ENCODE data around the gene LIMK1. TPM values are rescaled to one million over a fixed set of nuclear protein-coding genes. Genes with fewer than 3 reads are reported as not detected.
"Not testable (repeated sequence)": the region's sequence is repeated elsewhere in the genome, so short reads cannot be mapped to it uniquely, and the experiment has no call there.

The LIMK1 gene
- total RNA-seq, 1 experiment from 2014 or later: 26.9 TPM

DNA sequence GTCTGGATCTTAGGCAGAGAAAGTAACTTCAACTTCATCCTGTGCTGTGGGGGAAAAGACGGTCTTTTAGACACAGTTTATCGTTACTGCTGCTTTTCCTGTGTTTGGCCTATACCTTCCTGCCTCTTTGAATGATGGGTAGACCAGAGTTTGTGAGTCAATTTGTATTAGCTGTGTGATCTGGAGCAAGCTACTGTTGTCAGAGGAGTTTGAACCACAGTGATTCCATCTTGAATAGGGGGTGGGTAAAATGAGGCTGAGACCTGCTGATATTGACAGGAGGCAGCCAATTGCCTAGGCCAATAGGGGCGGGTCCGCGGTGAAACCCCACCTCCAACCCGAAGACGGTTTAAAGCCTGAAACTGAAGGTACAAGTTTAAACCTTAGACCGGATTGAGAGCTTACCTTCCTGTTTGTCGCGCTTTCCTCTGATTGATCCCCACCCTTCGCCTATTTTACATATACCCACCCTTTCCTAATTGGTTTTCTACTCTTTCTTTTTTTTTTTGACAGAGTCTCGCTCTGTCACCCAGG lies 54.8 kb downstream of the LIMK1 start:
- Histone ChIP-seq H3K36me3 (no peaks in the 10 kb centered on the region), H3K4me3 (no peak overlapping the region), H3K27me3 (no peaks in the 10 kb centered on the region), H3K9me3 (no peaks in the 10 kb centered on the region)
- DNase-seq: no peak

- H3K27me3 ChIP-seq: no peaks in the 10 kb centered on the region
- no peak for DNase-seq
- no peaks in the 10 kb centered on the region for H3K9me3 ChIP-seq
- no peak overlapping the region for H3K4me3 ChIP-seq
- no peaks in the 10 kb centered on the region for H3K36me3 ChIP-seq
Measured at GRCh38 chr7:74138945-74139843, 55.6 kb downstream of the LIMK1 start.

GRCh38 chr7:74141705-74142104 lies 58.1 kb downstream of the LIMK1 start:
- Histone ChIP-seq H3K4me3 (no peak overlapping the region), H3K27me3 (no peaks in the 10 kb centered on the region), H3K36me3 (no peaks in the 10 kb centered on the region), H3K9me3 (no peaks in the 10 kb centered on the region)
- DNase-seq: no peak

DNA sequence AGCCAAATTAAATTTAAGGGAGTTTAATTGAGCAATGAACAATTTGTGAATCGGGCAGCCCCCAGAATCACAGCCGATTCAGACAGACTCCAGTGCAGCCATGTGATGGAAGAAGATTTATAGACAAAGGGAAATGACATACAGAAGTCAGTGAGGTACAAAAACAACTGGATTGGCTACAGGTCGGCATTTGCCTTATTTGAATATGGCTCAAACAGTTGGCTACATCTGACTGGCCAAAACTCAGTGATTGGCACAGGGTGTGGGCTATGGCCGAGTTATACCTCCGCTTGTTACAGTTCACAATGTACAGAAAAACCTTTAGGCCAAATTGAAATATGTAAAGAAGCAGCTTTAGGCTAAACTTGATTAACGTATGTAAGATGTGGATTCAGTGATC lies 59.8 kb downstream of the LIMK1 start:
- H3K27me3 ChIP-seq: no peaks in the 10 kb centered on the region
- H3K4me3 ChIP-seq: no peak overlapping the region
- no peaks in the 10 kb centered on the region for H3K36me3 ChIP-seq
- H3K9me3 ChIP-seq: no peaks in the 10 kb centered on the region
- DNase-seq: no peak

DNA sequence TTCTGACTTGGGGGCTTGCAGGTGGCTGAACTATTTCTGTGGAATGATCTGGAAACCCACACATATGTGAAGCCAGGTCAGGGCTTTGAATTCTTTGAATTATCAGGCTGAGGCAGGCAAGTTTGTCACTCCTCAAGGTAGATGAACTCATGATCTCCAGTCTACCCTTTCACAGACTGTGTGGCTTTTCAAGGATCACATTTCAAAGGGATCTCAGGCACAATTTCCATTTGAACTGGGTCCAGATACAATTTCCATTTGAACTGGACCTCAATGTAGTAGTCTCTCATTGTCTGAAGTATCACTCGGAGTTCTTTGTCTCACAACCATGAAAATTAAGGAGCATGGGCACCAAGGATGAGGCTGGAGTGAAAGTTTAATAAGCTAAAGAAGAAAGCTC lies 64.9 kb downstream of the LIMK1 start:
- no peak for DNase-seq
- Histone ChIP-seq H3K9me3 (no peaks in the 10 kb centered on the region), H3K36me3 (no peaks in the 10 kb centered on the region), H3K4me3 (no peak overlapping the region), H3K27me3 (no peaks in the 10 kb centered on the region)

DNA sequence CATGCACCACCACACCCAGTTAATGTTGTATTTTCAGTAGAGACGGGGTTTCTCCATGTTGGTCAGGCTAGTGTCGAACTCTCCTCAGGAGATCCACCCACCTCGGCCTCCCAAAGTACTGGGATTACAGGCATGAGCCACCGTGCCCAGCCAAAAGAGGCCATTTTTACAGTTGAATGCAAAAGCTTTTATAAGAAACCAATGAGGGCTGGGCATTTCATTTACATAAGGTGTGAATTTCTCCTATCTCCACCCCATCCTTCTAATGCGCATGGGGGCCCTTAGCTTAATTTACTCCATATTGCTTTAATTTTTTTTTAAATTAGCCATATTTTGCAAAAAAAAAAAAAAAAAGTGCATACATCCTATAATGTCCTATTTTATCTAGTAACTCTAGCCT lies 65.5 kb downstream of the LIMK1 start:
- no peaks in the 10 kb centered on the region for H3K36me3 ChIP-seq
- no peaks in the 10 kb centered on the region for H3K9me3 ChIP-seq
- no peak for DNase-seq
- no peaks in the 10 kb centered on the region for H3K27me3 ChIP-seq
- no peak overlapping the region for H3K4me3 ChIP-seq

DNA sequence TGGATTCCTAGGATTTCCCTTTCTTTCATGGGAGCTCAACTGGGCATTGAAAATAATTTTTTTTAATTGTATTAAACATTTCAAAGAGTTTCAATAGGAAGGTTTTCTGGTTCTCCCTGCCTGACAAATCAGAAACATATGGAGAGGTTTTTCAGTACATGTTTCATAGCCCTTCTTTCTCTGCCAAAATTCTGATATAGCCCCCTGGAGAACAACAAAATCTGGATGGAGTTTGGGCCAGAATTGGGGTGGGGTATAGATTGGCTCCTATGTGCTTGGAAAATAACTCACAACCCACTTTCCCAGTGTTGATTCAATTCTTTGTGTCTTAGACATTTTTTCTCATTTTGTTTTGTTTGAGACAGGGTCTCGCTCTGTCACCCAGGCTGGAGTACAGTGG lies 66.0 kb downstream of the LIMK1 start:
- Histone ChIP-seq H3K27me3 (no peaks in the 10 kb centered on the region), H3K36me3 (no peaks in the 10 kb centered on the region)
- DNase-seq: no peak

DNA sequence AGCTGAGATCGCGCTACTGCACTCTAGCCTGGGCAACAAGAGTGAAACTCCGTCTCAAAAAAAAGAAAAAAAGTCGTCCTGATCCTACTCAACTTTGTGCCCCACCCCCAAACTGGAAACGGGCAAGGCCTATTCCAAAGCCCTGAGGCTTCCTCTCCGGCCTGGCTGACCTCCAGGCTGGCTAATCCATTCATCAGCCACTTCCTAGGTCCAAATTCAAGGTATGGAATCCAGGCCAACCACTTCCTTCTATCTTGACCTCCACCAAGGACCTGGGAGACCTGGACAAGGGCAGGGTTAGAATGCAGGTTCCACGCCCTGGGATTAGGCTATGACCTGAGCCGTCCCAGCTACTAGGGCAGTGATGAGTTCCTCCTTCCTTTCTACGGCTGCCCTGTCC lies 70.1 kb downstream of the LIMK1 start:
- no peaks in the 10 kb centered on the region for H3K9me3 ChIP-seq
- H3K27me3 ChIP-seq: no peaks in the 10 kb centered on the region
- H3K4me3 ChIP-seq: no peak overlapping the region
- no peaks in the 10 kb centered on the region for H3K36me3 ChIP-seq
- DNase-seq: peak; percentile 8

More for the DNA sequence above, 66.0 kb downstream of the LIMK1 start:
- Histone ChIP-seq H3K9me3 (no peaks in the 10 kb centered on the region), H3K4me3 (no peak overlapping the region)

- H3K4me3 ChIP-seq: no peak overlapping the region
- no peak for DNase-seq
- H3K27me3 ChIP-seq: no peaks in the 10 kb centered on the region
- H3K36me3 ChIP-seq: no peaks in the 10 kb centered on the region
- no peaks in the 10 kb centered on the region for H3K9me3 ChIP-seq
Measured at GRCh38 chr7:74155810-74156395, 72.3 kb downstream of the LIMK1 start.

DNA sequence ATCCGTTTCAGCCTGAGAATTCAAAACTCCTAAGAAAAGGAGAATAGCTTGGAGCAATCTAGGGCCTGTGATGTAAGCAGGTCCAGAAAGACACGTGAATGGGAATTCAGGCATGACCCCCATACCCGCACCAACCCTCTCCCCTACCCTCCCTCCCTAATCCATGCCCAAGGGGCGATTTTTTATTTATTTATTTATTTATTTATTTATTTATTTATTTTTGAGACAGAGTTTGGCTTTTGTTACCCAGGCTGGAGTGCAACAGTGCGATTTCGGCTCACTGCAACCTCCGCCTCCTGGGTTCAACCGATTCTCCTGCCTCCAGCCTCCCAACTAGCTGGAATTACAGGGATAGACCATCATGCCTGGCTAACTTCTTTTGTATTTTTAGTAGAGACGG lies 74.0 kb downstream of the LIMK1 start:
- no peak for DNase-seq
- Histone ChIP-seq H3K27me3 (no peaks in the 10 kb centered on the region), H3K36me3 (no peaks in the 10 kb centered on the region), H3K9me3 (no peaks in the 10 kb centered on the region), H3K4me3 (no peak overlapping the region)

DNA sequence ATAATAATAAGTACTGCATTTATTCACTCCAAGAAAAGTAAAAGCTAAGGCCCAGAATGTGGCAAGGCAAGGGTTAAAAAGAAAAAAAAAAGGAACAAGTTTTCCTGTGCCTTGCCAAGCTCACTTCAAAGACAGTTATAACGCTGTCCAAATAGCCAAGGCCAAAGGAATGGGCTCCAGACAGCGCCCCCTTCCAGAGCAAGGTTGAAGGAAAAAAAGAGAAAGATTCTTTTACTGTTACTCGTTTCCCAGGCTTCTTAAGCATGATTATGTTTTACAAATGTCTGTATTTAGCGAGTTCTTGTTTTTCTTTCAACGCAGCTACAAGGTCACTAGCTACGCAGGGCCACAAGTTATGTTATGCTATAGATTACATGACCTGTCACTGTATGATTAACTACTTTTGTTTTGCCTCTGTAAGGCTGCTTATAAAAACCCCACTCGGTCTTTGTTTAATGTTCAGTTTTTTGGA lies 81.4 kb downstream of the LIMK1 start:
- H3K4me3 ChIP-seq: no peak overlapping the region
- H3K27me3 ChIP-seq: no peaks in the 10 kb centered on the region
- no peak for DNase-seq
- H3K36me3 ChIP-seq: no peaks in the 10 kb centered on the region
- H3K9me3 ChIP-seq: no peaks in the 10 kb centered on the region

DNA sequence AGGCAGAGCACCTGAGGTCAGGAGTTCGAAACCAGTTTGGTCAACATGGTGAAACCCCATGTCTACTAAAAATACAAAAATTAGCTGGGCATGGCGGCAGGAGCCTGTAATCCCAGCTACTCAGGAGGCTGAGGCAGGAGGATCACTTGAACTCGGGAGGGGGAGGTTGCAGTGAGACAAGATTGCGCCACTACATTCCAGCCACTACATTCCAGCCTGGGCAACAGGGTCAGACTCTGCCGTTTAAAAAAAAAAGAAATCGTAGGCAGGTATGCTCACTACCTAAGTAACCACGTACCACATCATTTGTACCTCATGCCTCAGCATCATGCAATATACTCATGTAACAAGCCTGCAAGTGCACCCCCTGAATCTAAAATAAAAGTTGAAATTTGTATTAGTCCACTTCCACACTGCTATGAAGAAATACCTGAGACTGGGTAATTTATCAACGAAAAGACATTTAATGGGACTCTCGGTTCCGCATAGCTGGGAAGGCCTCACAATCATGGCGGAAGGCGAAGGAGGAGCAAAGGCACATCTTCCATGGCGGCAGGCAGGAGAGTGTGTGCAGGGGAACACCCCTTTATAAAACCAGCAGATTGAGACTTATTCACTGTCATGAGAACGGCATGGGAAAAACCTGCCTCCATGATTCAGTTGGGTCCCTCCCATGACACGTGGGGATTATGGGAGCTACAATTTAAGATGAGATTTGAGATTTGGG lies 82.4 kb downstream of the LIMK1 start:
- Histone ChIP-seq H3K4me3 (no peak overlapping the region), H3K9me3 (no peaks in the 10 kb centered on the region), H3K36me3 (no peaks in the 10 kb centered on the region), H3K27me3 (no peaks in the 10 kb centered on the region)
- DNase-seq: no peak

GRCh38 chr7:74167324-74167723 lies 83.7 kb downstream of the LIMK1 start:
- not testable (repeated sequence) for H3K9me3 ChIP-seq, H3K4me3 ChIP-seq, H3K36me3 ChIP-seq, DNase-seq, H3K27me3 ChIP-seq

Other genes with a start within 250 kb of the LIMK1 start
- gene METTL27, start 241.3 kb upstream of the LIMK1 start, total RNA-seq (2014; rRNA removed; shearing (Covaris generic); ENCODE audit: low replicate concordance): not detected in 2 replicates
- not detected in 2 replicates for gene TMEM270, start 222.6 kb upstream of the LIMK1 start, total RNA-seq (2014; rRNA removed; shearing (Covaris generic); ENCODE audit: low replicate concordance)
- not detected in 2 replicates for gene ELN, start 55.6 kb upstream of the LIMK1 start, total RNA-seq (2014; rRNA removed; shearing (Covaris generic); ENCODE audit: low replicate concordance)
- gene EIF4H, start 90.6 kb downstream of the LIMK1 start, total RNA-seq (2014; rRNA removed; shearing (Covaris generic); ENCODE audit: low replicate concordance): 300 and 364 TPM in 2 replicates
- 0.20 TPM in 1 of 2 replicates, not detected in the other for gene LAT2, start 126.2 kb downstream of the LIMK1 start, total RNA-seq (2014; rRNA removed; shearing (Covaris generic); ENCODE audit: low replicate concordance)
- gene RFC2, start 170.6 kb downstream of the LIMK1 start, total RNA-seq (2014; rRNA removed; shearing (Covaris generic); ENCODE audit: low replicate concordance): 17.3 and 27.4 TPM in 2 replicates
- 6.3 and 6.9 TPM in 2 replicates for gene CLIP2, start 205.6 kb downstream of the LIMK1 start, total RNA-seq (2014; rRNA removed; shearing (Covaris generic); ENCODE audit: low replicate concordance)

All from MG63 (cell line).